NCI-H510A (cell line): ENCODE data around the gene DENND11.
"Not testable (repeated sequence)": the region's sequence is repeated elsewhere in the genome, so short reads cannot be mapped to it uniquely, and the experiment has no call there.

Source experiments
- DNase-seq: peaks from one replicate; lab custom pipeline; 2025; lab: John Stamatoyannopoulos, UW

DENND11 gene

GRCh38 chr7:141706239-141707064, 4.5 kb upstream of the DENND11 start:
- no peak for DNase-seq

DNA sequence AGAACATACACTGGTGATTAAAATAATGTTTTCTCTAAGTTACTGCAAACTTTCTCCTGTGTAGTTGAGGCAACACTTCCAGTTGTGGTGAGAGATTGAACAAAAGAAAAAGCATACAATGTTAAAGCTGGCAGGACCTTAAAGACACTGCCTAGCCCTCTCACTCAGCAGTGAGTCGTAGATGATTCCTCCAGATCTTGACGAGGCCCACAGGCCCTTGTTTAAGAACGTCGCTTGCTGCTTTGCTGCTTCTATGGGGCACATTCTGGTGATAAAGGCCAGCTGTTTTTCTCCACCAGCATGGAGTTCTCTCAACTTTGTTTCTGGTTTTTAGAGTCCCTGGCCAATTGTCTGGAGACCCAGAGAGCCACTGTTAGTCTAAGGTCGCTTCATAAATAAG, 2.8 kb upstream of the DENND11 start:
- DNase-seq: no peak

- DNase-seq: no peak
These were observed 2.1 kb upstream of the DENND11 start for GRCh38 chr7:141704112-141704511.

DNA sequence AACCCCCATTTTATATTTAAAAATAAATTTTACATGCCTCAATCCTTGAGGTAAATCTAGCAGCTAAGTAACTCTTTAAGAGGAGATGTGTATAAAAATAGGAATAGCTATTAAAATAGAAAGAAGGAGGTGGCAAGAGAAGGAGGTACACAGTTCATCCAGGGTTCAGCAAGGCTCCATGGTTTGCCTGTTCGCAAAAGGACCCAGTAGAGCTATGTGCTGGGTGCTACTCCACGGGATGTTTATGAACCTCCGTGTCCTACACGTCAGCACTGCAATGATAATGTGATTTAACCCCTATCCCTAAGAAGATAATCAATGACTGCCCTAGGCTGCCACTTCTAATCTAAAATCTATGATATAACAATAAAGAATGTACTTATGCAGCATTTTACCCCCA, 926 bp upstream of the DENND11 start:
- no peak for DNase-seq

DNA sequence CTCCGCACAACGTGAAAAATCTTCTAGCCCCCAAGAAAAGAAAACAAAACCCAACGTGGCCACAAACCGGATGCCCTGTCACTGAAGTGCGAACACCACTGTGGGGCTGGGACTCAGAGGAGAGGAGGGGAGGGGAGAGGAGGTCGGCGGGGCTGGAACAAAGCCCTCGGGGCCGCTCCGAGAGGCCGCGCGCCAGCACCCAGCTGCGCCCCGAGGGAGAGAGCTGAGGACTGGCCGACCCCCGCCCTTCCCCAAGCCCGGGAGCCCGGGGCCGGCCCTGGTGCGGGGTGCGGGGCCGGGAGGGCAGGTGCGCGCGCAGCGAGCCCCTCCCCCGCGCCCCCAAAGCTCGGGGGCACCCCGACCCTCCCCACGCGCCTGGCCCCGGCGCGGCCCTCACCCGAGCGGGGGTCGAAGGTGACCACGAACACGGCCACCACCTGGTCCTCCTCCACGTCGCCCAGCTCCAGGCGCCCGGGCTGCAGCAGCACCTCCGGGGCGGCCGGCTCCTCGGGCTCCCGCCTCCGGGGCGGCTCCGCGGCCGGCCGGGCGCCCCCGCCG, 398 bp downstream of the DENND11 start:
- no peak for DNase-seq

DNA sequence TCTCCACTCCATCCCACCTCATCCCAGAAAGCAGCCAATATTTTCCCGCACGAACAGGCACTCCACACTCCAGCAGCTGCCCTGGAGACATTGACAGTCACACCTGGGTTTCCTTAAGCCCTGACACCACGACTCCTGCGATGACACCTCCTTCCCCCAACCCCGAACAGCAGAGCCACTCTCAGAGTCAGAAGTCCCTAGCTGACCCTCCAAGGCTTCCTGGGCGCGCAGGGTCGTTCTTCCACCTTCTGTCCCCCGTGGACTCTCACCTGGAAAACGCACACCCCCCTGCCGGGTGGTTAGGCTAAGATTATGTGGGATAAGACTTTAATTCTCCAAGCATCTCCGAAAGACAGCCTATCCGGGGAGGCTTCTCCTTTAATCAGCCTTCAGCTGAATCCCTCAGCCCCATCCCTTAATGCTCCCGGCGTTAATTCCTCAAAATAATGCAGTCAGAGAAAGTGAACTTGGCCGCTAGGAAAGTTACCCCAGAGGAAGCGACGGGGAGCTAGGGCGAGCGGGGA, 1.1 kb downstream of the DENND11 start:
- DNase-seq: no peak

- DNase-seq: no peak
These were observed 1.6 kb downstream of the DENND11 start for GRCh38 chr7:141700296-141700847.

- no peak for DNase-seq
These were observed 2.1 kb downstream of the DENND11 start for GRCh38 chr7:141699860-141700259.

GRCh38 chr7:141698247-141699015, 3.5 kb downstream of the DENND11 start:
- DNase-seq: no peak

GRCh38 chr7:141697211-141697871, 4.6 kb downstream of the DENND11 start:
- no peak for DNase-seq

- no peak for DNase-seq
These were observed 5.6 kb downstream of the DENND11 start for GRCh38 chr7:141696348-141696747.

DNA sequence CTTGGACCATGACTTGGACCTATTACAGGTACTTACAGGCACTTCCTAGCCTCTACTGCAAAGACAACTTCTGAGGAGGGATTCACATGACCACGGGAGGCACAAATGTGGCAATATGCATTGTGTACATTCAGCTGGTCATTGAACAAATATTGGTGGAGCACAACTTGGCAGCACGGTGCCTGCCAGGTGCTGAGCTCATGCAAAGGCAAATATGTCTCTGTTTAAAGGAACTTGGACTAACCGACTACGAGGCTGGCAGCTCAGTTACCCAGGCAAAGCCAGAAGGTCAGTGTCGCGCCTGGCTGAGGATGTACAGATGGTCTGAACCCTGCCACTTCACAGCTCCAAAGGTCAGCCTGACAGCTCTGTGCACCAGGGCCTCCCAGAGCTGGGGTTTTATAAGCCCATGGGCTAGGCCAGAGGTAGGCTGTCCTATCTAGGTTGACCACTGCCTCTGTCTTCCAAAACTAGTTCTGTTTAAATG, 6.1 kb downstream of the DENND11 start:
- no peak for DNase-seq

GRCh38 chr7:141693082-141693481, 8.9 kb downstream of the DENND11 start:
- DNase-seq: no peak

DNA sequence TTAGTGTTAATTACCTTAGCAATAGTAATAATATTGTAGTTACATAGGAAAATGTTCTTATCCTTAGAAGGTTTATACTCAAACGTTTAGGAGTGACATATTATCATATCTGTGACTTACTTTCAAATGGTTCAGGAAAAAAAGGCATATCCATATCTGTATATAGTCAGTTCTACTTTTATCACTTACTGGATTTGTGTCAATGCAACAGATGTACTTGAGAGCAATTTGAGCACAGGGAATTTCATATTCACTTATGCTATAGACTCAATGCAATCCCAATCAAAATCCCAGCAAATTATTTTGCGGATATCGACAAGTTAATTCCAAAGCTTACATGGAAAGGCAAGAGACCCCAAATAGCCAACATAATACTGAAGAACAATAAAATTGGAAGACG, 10.0 kb downstream of the DENND11 start:
- no peak for DNase-seq

- no peak for DNase-seq
These were observed 10.4 kb downstream of the DENND11 start for GRCh38 chr7:141691540-141691939.

DNA sequence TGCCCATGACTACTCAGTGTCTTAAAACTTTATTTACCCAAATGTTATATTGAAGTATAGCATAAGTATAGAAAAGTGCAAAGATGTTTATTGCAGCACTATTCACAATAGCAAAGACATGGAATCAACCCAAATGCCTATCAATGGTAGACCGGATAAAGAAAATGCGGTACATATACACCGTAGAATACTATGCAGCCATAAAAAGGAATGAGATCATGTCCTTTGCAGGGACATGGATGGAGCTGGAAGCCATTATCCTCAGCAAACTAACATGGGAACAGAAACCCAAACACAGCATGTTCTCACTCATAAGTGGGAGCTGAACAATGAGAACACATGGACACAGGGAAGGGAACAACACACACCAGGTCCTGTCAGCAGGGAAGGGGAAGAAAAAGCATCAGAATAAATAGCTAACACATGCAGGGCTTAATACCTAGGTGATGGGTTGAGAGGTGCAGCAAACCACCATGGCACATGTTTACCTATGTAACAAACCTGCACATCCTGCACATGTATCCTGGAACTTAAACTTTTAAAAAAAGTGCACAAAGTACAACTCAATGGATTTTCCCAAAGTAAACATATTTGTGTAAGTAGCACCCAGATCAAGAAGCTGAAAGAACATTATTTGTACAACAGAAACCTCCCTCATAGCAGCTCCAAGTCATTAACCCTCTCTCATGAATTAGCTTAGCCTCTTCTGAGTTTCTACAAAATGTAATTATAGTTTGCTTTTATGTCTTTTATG, 12.7 kb downstream of the DENND11 start:
- DNase-seq: not testable (repeated sequence)

- no peak for DNase-seq
These were observed 13.9 kb downstream of the DENND11 start for GRCh38 chr7:141688043-141688442.

GRCh38 chr7:141686670-141687069, 15.3 kb downstream of the DENND11 start:
- DNase-seq: no peak

- no peak for DNase-seq
These were observed 15.9 kb downstream of the DENND11 start for GRCh38 chr7:141686074-141686473.

DNA sequence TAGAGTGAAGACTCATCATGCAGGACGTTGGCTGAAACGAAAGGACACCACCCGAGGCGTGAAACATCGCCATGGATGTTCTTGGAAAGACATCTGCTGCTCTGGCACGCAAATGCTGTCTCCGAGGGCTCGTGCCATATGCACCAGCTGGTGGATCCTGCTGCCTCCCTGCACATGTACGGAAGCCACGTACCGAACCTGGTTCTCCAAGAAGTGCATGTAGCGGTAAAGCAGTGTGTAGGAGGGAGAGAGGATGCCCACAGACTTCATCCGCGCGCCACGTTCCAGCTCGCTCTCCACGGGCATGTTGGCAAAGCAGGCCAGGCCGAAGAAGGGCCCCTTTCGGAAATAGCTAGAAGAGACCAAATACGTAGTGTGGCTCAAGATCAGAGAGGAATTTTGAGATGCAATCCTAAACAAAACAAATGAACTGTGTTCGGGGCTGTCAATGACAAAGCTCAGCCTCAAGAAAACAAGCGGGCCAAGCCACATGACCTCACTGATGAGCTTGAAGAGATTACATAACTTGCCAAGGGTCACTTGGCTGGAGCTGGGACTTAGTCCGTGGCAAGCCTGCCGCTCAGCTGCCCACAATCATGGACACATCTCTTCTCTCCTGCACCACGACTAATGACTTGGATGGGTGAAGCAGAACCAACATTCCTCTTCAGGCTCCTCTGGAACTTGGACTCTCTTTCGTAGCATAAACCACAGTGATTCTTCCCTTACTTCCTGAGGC, 16.5 kb downstream of the DENND11 start:
- DNase-seq: no peak
